SK-N-SH (cell line): ENCODE results near the gene MARCHF10. TPM values are rescaled to one million over a fixed set of nuclear protein-coding genes. Genes with fewer than 3 reads are reported as not detected.

Experiments used
- CTCF ChIA-PET: fragments of 300-600, 350-600 bp; formaldehyde crosslinking; extraction: SDS; loops from one replicate; lab custom pipeline; 2021; lab: Yijun Ruan, JAX
- POLR2A ChIA-PET: fragments of 350-600 bp; sonication (Branson Sonifier 250); formaldehyde crosslinking; extraction: SDS; loops from one replicate; lab custom pipeline; 2020; ENCODE audit warnings: antibody characterized with exemption, inconsistent platforms; lab: Yijun Ruan, JAX
- DNase-seq: peaks from one replicate; pipeline ENCODE4 v3.0.0; 2012
- H2AFZ ChIP-seq: fragments of 200-600 bp; sonication (generic); 2 replicates; pipeline ENCODE4 v1.8.1; 2016; ENCODE audit warnings: antibody characterized with exemption, mild to moderate bottlenecking, low read depth
- H3F3A ChIP-seq: fragments of 200-600 bp; sonication (generic); replicated peaks from 2 replicates; pipeline ENCODE3; 2016; ENCODE audit warnings: antibody characterized with exemption, mild to moderate bottlenecking; ENCODE audit not compliant: insufficient read depth
- H3K27ac ChIP-seq, 2 experiments: fragments of 200-500 bp in 1 of 2; fragments of 200-600 bp in 1 of 2; sonication (Bioruptor generic) in 1 of 2; sonication (generic), shearing (Covaris generic) in 1 of 2; 2 replicates each; pipeline versions ENCODE4 v1.5.1 to v1.6.1; 2014 to 2016; ENCODE audit warnings: low read depth in 2 of 2, inconsistent platforms in 1 of 2, low read length in 1 of 2, mild to moderate bottlenecking in 1 of 2, mixed read lengths in 1 of 2
- H3K27me3 ChIP-seq: fragments of 200-600 bp; sonication (generic), shearing (Covaris generic); 2 replicates; pipeline ENCODE4 v1.6.1; 2016; ENCODE audit warnings: mixed run types; ENCODE audit not compliant: insufficient read depth
- H3K36me3 ChIP-seq, 2 experiments: fragments of 200-500 bp in 1 of 2; fragments of 200-600 bp in 1 of 2; sonication (Bioruptor generic) in 1 of 2; sonication (generic) in 1 of 2; replicated peaks in 1 of 2; 2 replicates each; pipeline versions ENCODE3 to v1.5.1; 2014 to 2016; ENCODE audit warnings: low read length in 1 of 2, mild to moderate bottlenecking in 1 of 2; ENCODE audit not compliant: insufficient read depth in 2 of 2, control insufficient read depth in 1 of 2
- H3K4me1 ChIP-seq, 2 experiments: fragments of 200-500 bp in 1 of 2; fragments of 200-600 bp in 1 of 2; sonication (Bioruptor generic) in 1 of 2; sonication (generic), shearing (Covaris generic) in 1 of 2; 2 replicates each; pipeline versions ENCODE4 v1.5.1 to v1.6.1; 2014 to 2016; ENCODE audit warnings: low read depth in 1 of 2, low read length in 1 of 2, mixed run types in 1 of 2; ENCODE audit not compliant: insufficient read depth in 2 of 2, control insufficient read depth in 1 of 2
- H3K4me2 ChIP-seq: fragments of 200-600 bp; sonication (generic), shearing (Covaris generic); 2 replicates; pipeline ENCODE4 v1.6.1; 2017; ENCODE audit warnings: mixed run types
- H3K4me3 ChIP-seq, 2 experiments: fragments of 200-500 bp in 1 of 2; fragments of 200-600 bp in 1 of 2; sonication (Bioruptor generic) in 1 of 2; sonication (generic), shearing (Covaris generic) in 1 of 2; 2 replicates each; pipeline versions ENCODE4 v1.5.1 to v1.8.1; 2014 to 2016; ENCODE audit warnings: low read depth in 2 of 2, inconsistent platforms in 1 of 2, low read length in 1 of 2, mild to moderate bottlenecking in 1 of 2, mixed read lengths in 1 of 2, moderate library complexity in 1 of 2
- H3K79me2 ChIP-seq: fragments of 200-600 bp; sonication (generic); 2 replicates; pipeline ENCODE4 v1.8.1; 2017; ENCODE audit warnings: mild to moderate bottlenecking; ENCODE audit not compliant: insufficient read depth
- H3K9ac ChIP-seq: fragments of 200-600 bp; sonication (generic); 2 replicates; pipeline ENCODE4 v1.6.1; 2017; ENCODE audit warnings: mixed run types
- H3K9me2 ChIP-seq: fragments of 200-600 bp; sonication (generic); 2 replicates; pipeline ENCODE4 v1.6.1; 2017; ENCODE audit warnings: mixed run types
- H3K9me3 ChIP-seq: fragments of 200-600 bp; sonication (generic); 2 replicates; pipeline ENCODE4 v1.6.1; 2017; ENCODE audit warnings: mixed run types, mild to moderate bottlenecking, moderate library complexity
- H4K20me1 ChIP-seq: fragments of 200-600 bp; sonication (generic); 2 replicates; pipeline ENCODE4 v1.6.1; 2017; ENCODE audit warnings: mild to moderate bottlenecking, mixed run types; ENCODE audit not compliant: insufficient read depth
- CHD2 ChIP-seq: fragments of 150-350 bp; IDR thresholded peaks from 2 replicates; pipeline ENCODE4 v1.6.1; 2018; ENCODE audit warnings: low read length; ENCODE audit not compliant: partially characterized antibody
- FOSL2 ChIP-seq: IDR thresholded peaks from 2 replicates; pipeline ENCODE4 v1.4.0; 2012; ENCODE audit warnings: low read depth, mild to moderate bottlenecking, moderate library complexity, borderline replicate concordance
- FOXJ3 ChIP-seq: sonication (generic); formaldehyde crosslinking; IDR thresholded peaks from 2 replicates; pipeline ENCODE4 v1.5.1; 2020; ENCODE audit warnings: mild to moderate bottlenecking, missing genetic modification reagents
- FOXM1 ChIP-seq: IDR thresholded peaks from 2 replicates; pipeline ENCODE4 v1.4.0; 2012; ENCODE audit warnings: low read depth, mild to moderate bottlenecking
- GATA2 ChIP-seq: sonication (generic); formaldehyde crosslinking; IDR thresholded peaks from 2 replicates; pipeline ENCODE4 v1.5.0; 2020; ENCODE audit warnings: mild to moderate bottlenecking, missing genetic modification reagents
- MEF2A ChIP-seq: IDR thresholded peaks from 2 replicates; pipeline ENCODE4 v1.4.0; 2012; ENCODE audit warnings: low read depth, borderline replicate concordance
- NFIC ChIP-seq: IDR thresholded peaks from 2 replicates; pipeline ENCODE4 v1.4.0; 2012; ENCODE audit warnings: borderline replicate concordance
- NRF1 ChIP-seq: IDR thresholded peaks from 2 replicates; pipeline ENCODE4 v1.6.1; 2012; ENCODE audit warnings: low read depth, mild to moderate bottlenecking, low read length
- RFX5 ChIP-seq: IDR thresholded peaks from 2 replicates; pipeline ENCODE4 v1.6.1; 2012; ENCODE audit warnings: mild to moderate bottlenecking, improper control_type of control experiment, low read length
- RXRA ChIP-seq: IDR thresholded peaks from 2 replicates; pipeline ENCODE4 v1.4.0; 2012; ENCODE audit warnings: low read depth, mild to moderate bottlenecking, borderline replicate concordance
- TCF12 ChIP-seq: IDR thresholded peaks from 2 replicates; pipeline ENCODE4 v1.4.0; 2012
- WGBS: methylation state at CpG from one replicate; pipeline ENCODE4 v1.1.6; 2017; ENCODE audit warnings: low lambda C conversion rate; 5-methylcytosine and 5-hydroxymethylcytosine counted together
- polyA plus RNA-seq, 3 experiments: library from polyadenylated mRNA; depleted of rRNA; stranded (reverse); fragments of >200 nt; gene quantifications; 2 replicates each; pipeline ENCODE4 v1.2.3, GENCODE V29; 2012
- TF ChIP-seq, protein P1 (sequence below): IDR thresholded peaks from 2 replicates; pipeline ENCODE4 v1.4.0; 2012; ENCODE audit warnings: low read depth, borderline replicate concordance
- TF ChIP-seq, protein P2 (sequence below): fragments of 150-350 bp; IDR thresholded peaks from 2 replicates; pipeline ENCODE4 v1.6.1; 2016; ENCODE audit warnings: mild to moderate bottlenecking, low read depth, low read length
- TF ChIP-seq, protein P3 (sequence below): fragments of 150-350 bp; IDR thresholded peaks from 2 replicates; pipeline ENCODE4 v1.6.1; 2017; ENCODE audit warnings: antibody characterized with exemption, low read length, low read depth, borderline replicate concordance
- TF ChIP-seq, protein P4 (sequence below): fragments of 200-600 bp; sonication (generic); IDR thresholded peaks from 2 replicates; pipeline ENCODE4 v1.6.1; 2017; ENCODE audit warnings: antibody characterized with exemption, mild to moderate bottlenecking, moderate library complexity

MARCHF10 gene
- polyA plus RNA-seq, 1 of the 3 experiments (the other 2 are of a cell fraction), result 0.16 TPM

DNA sequence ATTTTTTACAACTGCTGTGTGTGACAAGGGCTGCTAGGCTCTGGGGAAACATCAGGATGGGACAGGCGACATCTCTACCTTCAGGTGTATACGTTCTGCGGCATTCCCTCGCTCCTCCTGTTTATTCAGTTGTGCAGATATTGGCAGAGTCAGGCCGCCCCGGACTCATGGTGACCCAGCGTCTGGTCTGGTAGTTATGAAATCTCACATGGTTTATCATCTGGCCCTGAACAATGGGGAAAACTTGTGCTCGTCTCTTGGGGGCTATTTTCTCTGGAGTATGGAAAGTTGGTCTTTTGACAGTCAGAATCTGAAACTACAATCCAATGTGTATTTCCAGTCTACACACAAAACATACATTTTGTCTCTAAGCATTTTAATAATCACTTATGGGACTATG lies 3.3 kb downstream of the MARCHF10 start:
- no peak overlapping the region for H3K4me3 ChIP-seq
- H3K4me1 ChIP-seq, result no peaks in the 10 kb centered on the region; a peak in 1 of 4 replicates
- H3K79me2 ChIP-seq, result no peaks in the 10 kb centered on the region
- TF ChIP-seq, protein P1, sequence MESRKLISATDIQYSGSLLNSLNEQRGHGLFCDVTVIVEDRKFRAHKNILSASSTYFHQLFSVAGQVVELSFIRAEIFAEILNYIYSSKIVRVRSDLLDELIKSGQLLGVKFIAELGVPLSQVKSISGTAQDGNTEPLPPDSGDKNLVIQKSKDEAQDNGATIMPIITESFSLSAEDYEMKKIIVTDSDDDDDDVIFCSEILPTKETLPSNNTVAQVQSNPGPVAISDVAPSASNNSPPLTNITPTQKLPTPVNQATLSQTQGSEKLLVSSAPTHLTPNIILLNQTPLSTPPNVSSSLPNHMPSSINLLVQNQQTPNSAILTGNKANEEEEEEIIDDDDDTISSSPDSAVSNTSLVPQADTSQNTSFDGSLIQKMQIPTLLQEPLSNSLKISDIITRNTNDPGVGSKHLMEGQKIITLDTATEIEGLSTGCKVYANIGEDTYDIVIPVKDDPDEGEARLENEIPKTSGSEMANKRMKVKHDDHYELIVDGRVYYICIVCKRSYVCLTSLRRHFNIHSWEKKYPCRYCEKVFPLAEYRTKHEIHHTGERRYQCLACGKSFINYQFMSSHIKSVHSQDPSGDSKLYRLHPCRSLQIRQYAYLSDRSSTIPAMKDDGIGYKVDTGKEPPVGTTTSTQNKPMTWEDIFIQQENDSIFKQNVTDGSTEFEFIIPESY, result no peak
- TF ChIP-seq, protein P2, sequence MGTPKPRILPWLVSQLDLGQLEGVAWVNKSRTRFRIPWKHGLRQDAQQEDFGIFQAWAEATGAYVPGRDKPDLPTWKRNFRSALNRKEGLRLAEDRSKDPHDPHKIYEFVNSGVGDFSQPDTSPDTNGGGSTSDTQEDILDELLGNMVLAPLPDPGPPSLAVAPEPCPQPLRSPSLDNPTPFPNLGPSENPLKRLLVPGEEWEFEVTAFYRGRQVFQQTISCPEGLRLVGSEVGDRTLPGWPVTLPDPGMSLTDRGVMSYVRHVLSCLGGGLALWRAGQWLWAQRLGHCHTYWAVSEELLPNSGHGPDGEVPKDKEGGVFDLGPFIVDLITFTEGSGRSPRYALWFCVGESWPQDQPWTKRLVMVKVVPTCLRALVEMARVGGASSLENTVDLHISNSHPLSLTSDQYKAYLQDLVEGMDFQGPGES, result no peak
- TF ChIP-seq, protein P3, sequence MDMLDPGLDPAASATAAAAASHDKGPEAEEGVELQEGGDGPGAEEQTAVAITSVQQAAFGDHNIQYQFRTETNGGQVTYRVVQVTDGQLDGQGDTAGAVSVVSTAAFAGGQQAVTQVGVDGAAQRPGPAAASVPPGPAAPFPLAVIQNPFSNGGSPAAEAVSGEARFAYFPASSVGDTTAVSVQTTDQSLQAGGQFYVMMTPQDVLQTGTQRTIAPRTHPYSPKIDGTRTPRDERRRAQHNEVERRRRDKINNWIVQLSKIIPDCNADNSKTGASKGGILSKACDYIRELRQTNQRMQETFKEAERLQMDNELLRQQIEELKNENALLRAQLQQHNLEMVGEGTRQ, result no peak
- TF ChIP-seq TCF12, result no peak
- TF ChIP-seq, protein P4, sequence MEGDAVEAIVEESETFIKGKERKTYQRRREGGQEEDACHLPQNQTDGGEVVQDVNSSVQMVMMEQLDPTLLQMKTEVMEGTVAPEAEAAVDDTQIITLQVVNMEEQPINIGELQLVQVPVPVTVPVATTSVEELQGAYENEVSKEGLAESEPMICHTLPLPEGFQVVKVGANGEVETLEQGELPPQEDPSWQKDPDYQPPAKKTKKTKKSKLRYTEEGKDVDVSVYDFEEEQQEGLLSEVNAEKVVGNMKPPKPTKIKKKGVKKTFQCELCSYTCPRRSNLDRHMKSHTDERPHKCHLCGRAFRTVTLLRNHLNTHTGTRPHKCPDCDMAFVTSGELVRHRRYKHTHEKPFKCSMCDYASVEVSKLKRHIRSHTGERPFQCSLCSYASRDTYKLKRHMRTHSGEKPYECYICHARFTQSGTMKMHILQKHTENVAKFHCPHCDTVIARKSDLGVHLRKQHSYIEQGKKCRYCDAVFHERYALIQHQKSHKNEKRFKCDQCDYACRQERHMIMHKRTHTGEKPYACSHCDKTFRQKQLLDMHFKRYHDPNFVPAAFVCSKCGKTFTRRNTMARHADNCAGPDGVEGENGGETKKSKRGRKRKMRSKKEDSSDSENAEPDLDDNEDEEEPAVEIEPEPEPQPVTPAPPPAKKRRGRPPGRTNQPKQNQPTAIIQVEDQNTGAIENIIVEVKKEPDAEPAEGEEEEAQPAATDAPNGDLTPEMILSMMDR, result no peak
- no peak for TF ChIP-seq RXRA
- TF ChIP-seq FOXJ3 (CRISPR knock-in tag), result no peak
- no peak for TF ChIP-seq MEF2A
- no peak for TF ChIP-seq CHD2
- TF ChIP-seq RFX5, result no peak
- TF ChIP-seq NRF1, result no peak
- TF ChIP-seq GATA2 (CRISPR knock-in tag), result no peak
- no peak for TF ChIP-seq FOXM1
- no peak for TF ChIP-seq FOSL2
- no peak for TF ChIP-seq NFIC
- no peaks in the 10 kb centered on the region for H3K36me3 ChIP-seq
- no peaks in the 10 kb centered on the region for H3K27me3 ChIP-seq
- no peak overlapping the region for H3K4me2 ChIP-seq
- H3K27ac ChIP-seq, result no peak overlapping the region
- WGBS, result 89% methylated on average over 8 of the region's 8 CpGs
- no peaks in the 10 kb centered on the region for H3K9me2 ChIP-seq
- H3F3A ChIP-seq, result no peaks in the 10 kb centered on the region
- POLR2A ChIA-PET, result no interaction called here
- no peak for DNase-seq
- H4K20me1 ChIP-seq, result no peaks in the 10 kb centered on the region
- no peak overlapping the region for H3K9ac ChIP-seq
- CTCF ChIA-PET, result interaction anchor here (0.8 kb wide), 2 partner anchors 26 to 30 kb away, joined by 3 read pairs; no protein-coding TSS in a partner anchor
- H2AFZ ChIP-seq, result no peak overlapping the region; the same call in 1 of the 2 replicates
- no peaks in the 10 kb centered on the region for H3K9me3 ChIP-seq
